Peyer's patch (tissue), 4 donors: Measurements from ENCODE around the gene UBAC2. TPM values are rescaled to one million over a fixed set of nuclear protein-coding genes. Genes with fewer than 3 reads are reported as not detected.

Experiments used
- DNase-seq, 3 donors: peaks; one replicate each; pipeline ENCODE4 v3.0.0-alpha.2; 2017 to 2019
- H3K27ac ChIP-seq, 4 donors: fragments of 200-600 bp; sonication (generic); one replicate each; pipeline ENCODE4 v1.5.1; 2016 to 2019
- H3K27me3 ChIP-seq, 2 donors: fragments of 200-600 bp; sonication (generic); one replicate each; pipeline ENCODE4 v1.5.1; 2019
- H3K36me3 ChIP-seq, 3 donors: fragments of 200-600 bp; sonication (generic); one replicate each; pipeline ENCODE4 v1.5.1; 2016 to 2019
- H3K4me1 ChIP-seq, 4 donors: fragments of 200-600 bp; sonication (generic); one replicate each; pipeline ENCODE4 v1.5.1; 2016 to 2019
- H3K4me3 ChIP-seq, 4 donors: fragments of 200-600 bp; sonication (generic); 1 replicate in 3 of 4; 2 replicates in 1 of 4; pipeline ENCODE4 v1.5.1; 2016 to 2019; ENCODE audit warnings: mild to moderate bottlenecking in 1 of 4
- H3K9me3 ChIP-seq, 4 donors: fragments of 200-600 bp; sonication (generic); one replicate each; pipeline ENCODE4 v1.5.1; 2016 to 2019; ENCODE audit warnings: mild to moderate bottlenecking in 1 of 4
- CTCF ChIP-seq, 6 experiments: fragments of 450-650 bp in 4 of 6; fragments of 200-600 bp in 2 of 6; sonication (generic) in 1 of 6; IDR thresholded peaks; one replicate each; pipeline ENCODE4 v1.5.1; 2017 to 2019; ENCODE audit warnings: antibody characterized with exemption in 6 of 6, mild to moderate bottlenecking in 3 of 6, moderate library complexity in 1 of 6
- POLR2A ChIP-seq, 2 donors: fragments of 450-650 bp; IDR thresholded peaks; one replicate each; pipeline ENCODE4 v1.5.1; 2017; ENCODE audit warnings: antibody characterized with exemption in 2 of 2, mild to moderate bottlenecking in 2 of 2, moderate library complexity in 2 of 2
- total RNA-seq, 4 donors: library from RNA; depleted of rRNA; stranded (reverse); fragments of >200 nt; gene quantifications; one replicate each; pipeline ENCODE4 v1.1.0, GENCODE V29; 2016

UBAC2 gene
- total RNA-seq, 4 donors from 2014 or later, result 38.8 to 67.8 (median 63.4) TPM

GRCh38 chr13:99251921-99252320 is 51.3 kb downstream of the UBAC2 start:
- no peak overlapping the region for H3K27ac ChIP-seq

GRCh38 chr13:99254830-99255229 is 54.2 kb downstream of the UBAC2 start:
- no peak for TF ChIP-seq POLR2A (IDR thresholded peaks at IDR 0.05)
- no peak for TF ChIP-seq CTCF (IDR thresholded peaks at IDR 0.05)
- no peak for DNase-seq
- H3K4me3 ChIP-seq, result no peak overlapping the region
- peaks cover 0 to 12% (median 0%) of the 10 kb centered on the region in 3 donors for H3K36me3 ChIP-seq
- H3K27me3 ChIP-seq, result no peaks in the 10 kb centered on the region
- H3K27ac ChIP-seq, result no peak overlapping the region
- no peaks in the 10 kb centered on the region for H3K9me3 ChIP-seq
- peaks cover 0 to 4% (median under 1%) of the 10 kb centered on the region in 4 donors for H3K4me1 ChIP-seq

More at GRCh38 chr13:99251921-99252320, 51.3 kb downstream of the UBAC2 start:
- Histone ChIP-seq H3K27me3 (no peaks in the 10 kb centered on the region), H3K4me3 (no peak overlapping the region), H3K36me3 (peaks cover 0 to 19% (median 0%) of the 10 kb centered on the region in 3 donors), H3K4me1 (no peaks in the 10 kb centered on the region), H3K9me3 (no peaks in the 10 kb centered on the region)
- TF ChIP-seq POLR2A (IDR thresholded peaks at IDR 0.05), result no peak
- no peak for TF ChIP-seq CTCF (IDR thresholded peaks at IDR 0.05)
- DNase-seq, result no peak

GRCh38 chr13:99255271-99255670 is 54.6 kb downstream of the UBAC2 start:
- Histone ChIP-seq H3K36me3 (peaks cover 0 to 12% (median 0%) of the 10 kb centered on the region in 3 donors), H3K4me3 (no peak overlapping the region), H3K9me3 (no peaks in the 10 kb centered on the region), H3K27me3 (no peaks in the 10 kb centered on the region), H3K27ac (peak overlapping the region in 1 of 4 donors; percentile 78), H3K4me1 (peaks cover 0 to 5% (median 2%) of the 10 kb centered on the region in 4 donors)
- no peak for DNase-seq
- TF ChIP-seq CTCF (IDR thresholded peaks at IDR 0.05), result no peak

- TF ChIP-seq CTCF (IDR thresholded peaks at IDR 0.05) (no peak), POLR2A (IDR thresholded peaks at IDR 0.05) (no peak)
- Histone ChIP-seq H3K27ac (peak overlapping the region in 2 of 4 donors; percentile 77 to 78), H3K36me3 (peaks cover 0 to 12% (median 0%) of the 10 kb centered on the region in 3 donors), H3K4me3 (no peak overlapping the region), H3K9me3 (no peaks in the 10 kb centered on the region), H3K27me3 (no peaks in the 10 kb centered on the region), H3K4me1 (peaks cover 0 to 5% (median 2%) of the 10 kb centered on the region in 4 donors)
- no peak for DNase-seq
Measured at GRCh38 chr13:99256283-99256682, 55.6 kb downstream of the UBAC2 start.

GRCh38 chr13:99256709-99257108 is 56.1 kb downstream of the UBAC2 start:
- DNase-seq, result no peak
- Histone ChIP-seq H3K36me3 (peaks cover 0 to 12% (median 0%) of the 10 kb centered on the region in 3 donors), H3K9me3 (no peaks in the 10 kb centered on the region), H3K4me1 (peaks cover 0 to 5% (median 2%) of the 10 kb centered on the region in 4 donors), H3K4me3 (peak overlapping the region in 1 of 4 donors; percentile 36), H3K27me3 (no peaks in the 10 kb centered on the region), H3K27ac (peak overlapping the region in 2 of 4 donors; percentile 77 to 78)
- no peak for TF ChIP-seq POLR2A (IDR thresholded peaks at IDR 0.05)
- TF ChIP-seq CTCF (IDR thresholded peaks at IDR 0.05), result no peak
